K562 (cell line): Measurements from ENCODE around the gene NAGLU. TPM values are rescaled to one million over a fixed set of nuclear protein-coding genes. Genes with fewer than 3 reads are reported as not detected.

Source experiments
- ATF1 ChIP-seq, 2 experiments: fragments of 450-650 bp in 1 of 2; IDR thresholded peaks; 2 replicates each; pipeline ENCODE4 v1.6.1; 2016; ENCODE audit warnings: missing compliant biosample characterization in 1 of 2, missing genetic modification characterization in 1 of 2
- CBX5 ChIP-seq: IDR thresholded peaks from 2 replicates; pipeline ENCODE4 v1.6.1; 2014; ENCODE audit warnings: low read depth, borderline replicate concordance
- CBX8 ChIP-seq: fragments of 200-600 bp; sonication (generic); IDR thresholded peaks from 2 replicates; pipeline ENCODE4 v1.6.1; 2012; ENCODE audit warnings: borderline replicate concordance, mixed run types, low read depth, mild to moderate bottlenecking, moderate library complexity, mixed read lengths, low read length, control low read depth, inconsistent platforms; ENCODE audit not compliant: poor library complexity, severe bottlenecking; ENCODE audit errors: extremely low read depth
- ETV5 ChIP-seq: sonication (generic); formaldehyde crosslinking; IDR thresholded peaks from 2 replicates; pipeline ENCODE4 v1.4.0; 2020; ENCODE audit warnings: low read depth, mild to moderate bottlenecking, missing genetic modification reagents
- ETV6 ChIP-seq, 3 experiments: fragments of 150-350 bp in 1 of 3; sonication (generic) in 1 of 3; formaldehyde crosslinking in 1 of 3; IDR thresholded peaks; 2 replicates each; pipeline versions ENCODE4 v1.6.1 to v1.8.0; 2014 to 2022; ENCODE audit warnings: borderline replicate concordance in 2 of 3, low read depth in 2 of 3, antibody characterized with exemption in 1 of 3, low read length in 1 of 3, mild to moderate bottlenecking in 1 of 3, missing genetic modification reagents in 1 of 3
- FUS ChIP-seq: fragments of 200-400 bp; formaldehyde crosslinking; optimal IDR thresholded peaks from 2 replicates; pipeline ENCODE3; 2017; ENCODE audit warnings: low read depth, low read length
- KDM1A ChIP-seq, 2 experiments: fragments of 450-650 bp; IDR thresholded peaks; 2 replicates each; pipeline ENCODE4 v1.6.1; 2016; ENCODE audit warnings: mild to moderate bottlenecking in 2 of 2
- L3MBTL2 ChIP-seq: fragments of 450-650 bp; IDR thresholded peaks from 2 replicates; pipeline ENCODE4 v1.6.1; 2016; ENCODE audit warnings: mild to moderate bottlenecking, moderate library complexity
- MTA2 ChIP-seq: fragments of 450-650 bp; IDR thresholded peaks from 2 replicates; pipeline ENCODE4 v1.6.1; 2016; ENCODE audit warnings: low read depth
- MTA3 ChIP-seq: fragments of 450-650 bp; formaldehyde crosslinking; IDR thresholded peaks from 2 replicates; pipeline ENCODE4 v1.6.1; 2017; ENCODE audit warnings: mild to moderate bottlenecking, borderline replicate concordance
- NFRKB ChIP-seq: fragments of 450-650 bp; IDR thresholded peaks from 2 replicates; pipeline ENCODE4 v1.6.1; 2016; ENCODE audit warnings: low read depth
- RBBP5 ChIP-seq: fragments of 200-600 bp; sonication (generic); IDR thresholded peaks from 2 replicates; pipeline ENCODE4 v1.6.1; 2012; ENCODE audit warnings: borderline replicate concordance, mild to moderate bottlenecking, low read length, control low read depth, inconsistent platforms; ENCODE audit not compliant: insufficient read depth, poor library complexity, severe bottlenecking
- RFX5 ChIP-seq: IDR thresholded peaks from 2 replicates; pipeline ENCODE4 v1.6.1; 2011; ENCODE audit warnings: low read depth, mild to moderate bottlenecking, improper control_type of control experiment, low read length
- THAP7 ChIP-seq: fragments of 250-450 bp; sonication (Bioruptor Pico); IDR thresholded peaks from 2 replicates; pipeline ENCODE4 v1.5.0; 2021
- ZMIZ1 ChIP-seq, 2 experiments: fragments of 150-350 bp in 1 of 2; IDR thresholded peaks; 2 replicates each; pipeline ENCODE4 v1.6.1; 2012 to 2016; ENCODE audit warnings: low read depth in 2 of 2, low read length in 2 of 2, mild to moderate bottlenecking in 1 of 2, moderate library complexity in 1 of 2
- ZNF12 ChIP-seq: sonication (generic); formaldehyde crosslinking; IDR thresholded peaks from 2 replicates; pipeline ENCODE4 v1.4.0; 2020; ENCODE audit warnings: mild to moderate bottlenecking, missing genetic modification reagents
- ZNF134 ChIP-seq: fragments of 250-450 bp; sonication (Bioruptor Pico); conservative IDR thresholded peaks from 2 replicates; pipeline ENCODE4 v1.4.0; 2020
- ZNF3 ChIP-seq: fragments of 250-450 bp; sonication (Bioruptor Pico); IDR thresholded peaks from 2 replicates; pipeline ENCODE4 v1.5.0; 2021; ENCODE audit warnings: mild to moderate bottlenecking, moderate library complexity
- ZNF589 ChIP-seq: fragments of 200-800 bp; sonication (Bioruptor generic); IDR thresholded peaks from 2 replicates; pipeline ENCODE4 v1.6.1; 2016; ENCODE audit warnings: low read depth, missing genetic modification characterization, missing compliant biosample characterization
- ZNF707 ChIP-seq: fragments of 250-450 bp; sonication (Bioruptor Pico); conservative IDR thresholded peaks from 2 replicates; pipeline ENCODE4 v1.8.0; 2022; ENCODE audit warnings: inconsistent platforms, mild to moderate bottlenecking, moderate library complexity
- ZZZ3 ChIP-seq: fragments of 450-650 bp; IDR thresholded peaks from 2 replicates; pipeline ENCODE4 v1.6.1; 2016; ENCODE audit warnings: antibody characterized with exemption, mild to moderate bottlenecking, moderate library complexity
- polyA plus RNA-seq, 8 experiments: library from polyadenylated mRNA; depleted of rRNA in 4 of 8; stranded (reverse) in 5 of 8; unstranded in 3 of 8; fragments of >200 nt; fragmentation: Nextera tagmentation in 2 of 8; fragmentation: Illumina TruSeq in 1 of 8; extraction: Ambion mirVana in 2 of 8; extraction: Trizol in 1 of 8; gene quantifications; 2 replicates each; pipeline versions ENCODE4 v1.2.1 to v1.2.3, GENCODE V29; 2011 to 2014; ENCODE audit warnings: inconsistent platforms in 1 of 8, missing spikeins in 1 of 8
- total RNA-seq, 7 experiments: library from RNA; depleted of rRNA in 6 of 7; stranded (reverse); fragments of >200 nt in 6 of 7; fragmentation: Illumina TruSeq in 2 of 7; extraction: Trizol in 2 of 7; gene quantifications; 2 replicates each; pipeline versions ENCODE4 v1.2.1 to v1.2.3, GENCODE V29; 2011 to 2021; ENCODE audit warnings: low replicate concordance in 1 of 7
- TF ChIP-seq, protein P1 (sequence below): fragments of 200-800 bp; sonication (Bioruptor generic); IDR thresholded peaks from 2 replicates; pipeline ENCODE4 v1.6.1; 2017; ENCODE audit warnings: missing genetic modification characterization, missing compliant biosample characterization

NAGLU gene
- total and polyA plus RNA-seq, 9 of the 15 experiments (the other 6 are each of a cell fraction or from before 2014, with no cell fraction given) = 0.04 to 21.5 (median 8.5) TPM

DNA sequence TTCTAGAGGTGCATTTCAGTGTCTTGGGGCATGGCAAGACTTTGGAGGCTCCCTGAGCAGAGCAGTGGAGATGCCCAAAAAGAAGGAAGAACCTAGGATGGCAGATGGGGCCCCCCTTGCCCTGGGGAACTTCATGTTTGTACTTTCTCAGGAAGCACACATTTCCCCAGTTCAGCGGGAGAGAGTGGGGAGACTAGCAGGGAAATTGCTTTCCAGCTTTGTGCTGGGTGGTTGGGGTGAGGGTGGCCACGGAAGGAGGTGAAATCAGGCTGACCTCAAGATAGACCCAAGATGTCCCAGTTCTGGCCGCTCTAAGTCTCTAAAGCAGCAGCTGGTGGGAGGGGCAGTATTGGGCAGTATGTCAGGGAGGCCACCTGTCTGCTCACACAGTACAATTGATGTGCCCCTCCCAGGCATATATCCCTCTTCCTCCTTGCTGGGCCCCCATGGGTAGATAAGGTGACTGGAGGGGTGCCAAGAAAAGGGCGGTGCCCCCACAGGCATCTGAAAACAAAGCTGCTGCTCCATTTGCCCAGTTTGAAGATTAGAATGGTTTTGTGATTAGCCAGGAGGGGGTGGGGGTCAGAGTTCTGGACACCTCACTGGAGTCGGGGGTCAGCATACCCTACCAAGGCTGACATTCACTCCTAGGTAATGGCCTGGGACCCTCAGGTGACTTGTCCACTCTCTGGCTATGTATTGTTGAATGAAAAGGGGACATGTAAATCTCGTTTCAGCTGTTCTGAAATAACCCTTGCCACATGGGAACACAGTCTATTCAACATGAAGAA is 17.1 kb upstream of the NAGLU start (continued):
- TF ChIP-seq RBBP5 (peak; percentile 48), ZNF134 (CRISPR knock-in tag) (no peak), KDM1A (IDR thresholded peaks at IDR 0.05) (peak; percentile 46 to 59; a peak in 2 of 4 replicates), MTA2 (peak; percentile 39; the same call in 1 of the 2 replicates), ZNF589 (0 out of 2 replicates have a peak, but pooled peaks have one; percentile 22), ZZZ3 (no peak), RFX5 (no peak), ETV6 (IDR thresholded peaks at IDR 0.05; ENCODE audit: borderline replicate concordance in 1 of 2, low read depth in 2 of 2, low read length in 1 of 2) (no peak), ETV6 (CRISPR knock-in tag; IDR thresholded peaks at IDR 0.05; ENCODE audit: borderline replicate concordance) (no peak), ZNF3 (CRISPR knock-in tag) (no peak), CBX8 (no peak), ETV5 (CRISPR knock-in tag) (no peak), THAP7 (CRISPR knock-in tag) (no peak), ATF1 (CRISPR knock-in tag; IDR thresholded peaks at IDR 0.05) (no peak), ATF1 (tag; IDR thresholded peaks at IDR 0.05) (no peak; the same call in 1 of the 2 replicates), CBX5 (no peak), ZNF707 (CRISPR knock-in tag) (no peak), L3MBTL2 (no peak), FUS (no peak), MTA3 (peak; percentile 79), ZNF12 (no peak), ZMIZ1 (IDR thresholded peaks at IDR 0.05; ENCODE audit: low read depth in 2 of 2, low read length in 2 of 2) (no peak), NFRKB (no peak)
- TF ChIP-seq, protein P1, sequence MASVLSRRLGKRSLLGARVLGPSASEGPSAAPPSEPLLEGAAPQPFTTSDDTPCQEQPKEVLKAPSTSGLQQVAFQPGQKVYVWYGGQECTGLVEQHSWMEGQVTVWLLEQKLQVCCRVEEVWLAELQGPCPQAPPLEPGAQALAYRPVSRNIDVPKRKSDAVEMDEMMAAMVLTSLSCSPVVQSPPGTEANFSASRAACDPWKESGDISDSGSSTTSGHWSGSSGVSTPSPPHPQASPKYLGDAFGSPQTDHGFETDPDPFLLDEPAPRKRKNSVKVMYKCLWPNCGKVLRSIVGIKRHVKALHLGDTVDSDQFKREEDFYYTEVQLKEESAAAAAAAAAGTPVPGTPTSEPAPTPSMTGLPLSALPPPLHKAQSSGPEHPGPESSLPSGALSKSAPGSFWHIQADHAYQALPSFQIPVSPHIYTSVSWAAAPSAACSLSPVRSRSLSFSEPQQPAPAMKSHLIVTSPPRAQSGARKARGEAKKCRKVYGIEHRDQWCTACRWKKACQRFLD (CRISPR knock-in tag) = peak; percentile 7; the same call in 1 of the 2 replicates
